Loucy (cell line): ENCODE measurements around the gene NLRC4.

Source experiments
- CTCF ChIP-seq: fragments of 200-600 bp; sonication (generic); conservative IDR thresholded peaks from 2 replicates; pipeline ENCODE4 v1.5.1; 2014; ENCODE audit warnings: mild to moderate bottlenecking, antibody characterized with exemption, low read length
- EZH2phosphoT487 ChIP-seq: fragments of 200-600 bp; IDR thresholded peaks from 2 replicates; pipeline ENCODE4 v1.6.1; 2018; ENCODE audit warnings: antibody characterized with exemption, mild to moderate bottlenecking, moderate library complexity, borderline replicate concordance

GRCh38 chr2:32290000-32290339 lies 25.3 kb upstream of the NLRC4 start:
- TF ChIP-seq CTCF (no peak), EZH2phosphoT487 (no peak)
